ENCODE measurements around the gene SLC8B1. TPM values are rescaled to one million over a fixed set of nuclear protein-coding genes. Genes with fewer than 3 reads are reported as not detected.

The SLC8B1 gene
- total and polyA plus RNA-seq, 4 donors = 9.9 to 23.8 (median 14.2) TPM

- H3K27ac ChIP-seq (ENCODE audit: low read depth in 1 of 2, low read length in 2 of 2) = no peak overlapping the region
- H3K27me3 ChIP-seq (ENCODE audit: control insufficient read depth in 4 of 4, insufficient read depth in 4 of 4, low read length in 3 of 4) = no peaks in the 10 kb centered on the region
- H3K4me3 ChIP-seq (ENCODE audit: low read depth in 1 of 3, low read length in 3 of 3) = no peak overlapping the region
- H3K36me3 ChIP-seq (ENCODE audit: control insufficient read depth in 4 of 4, insufficient read depth in 3 of 4, low read depth in 1 of 4, low read length in 3 of 4) = peaks cover 7 to 65% (median 37%) of the 10 kb centered on the region in 4 donors
- H3K4me1 ChIP-seq (ENCODE audit: control insufficient read depth in 4 of 4, insufficient read depth in 4 of 4, low read length in 3 of 4) = no peaks in the 10 kb centered on the region
- no peak overlapping the region for H3K9ac ChIP-seq (ENCODE audit: low read depth in 1 of 2, low read length in 2 of 2)
- no peaks in the 10 kb centered on the region for H3K9me3 ChIP-seq (ENCODE audit: control insufficient read depth in 4 of 4, low read length in 3 of 4)
- TF ChIP-seq HNF4A (conservative IDR thresholded peaks at IDR 0.05) (no peak), RAD21 (IDR thresholded peaks at IDR 0.05) (no peak), GABPA (IDR thresholded peaks at IDR 0.05 in 1 of 2, conservative IDR thresholded peaks at IDR 0.05 in 1 of 2) (no peak), TAF1 (conservative IDR thresholded peaks at IDR 0.05) (no peak), YY1 (IDR thresholded peaks at IDR 0.05) (no peak), SP1 (IDR thresholded peaks at IDR 0.05) (no peak), REST (IDR thresholded peaks at IDR 0.05) (no peak), HNF4G (IDR thresholded peaks at IDR 0.05) (no peak), JUND (IDR thresholded peaks at IDR 0.05) (no peak), CTCF (IDR thresholded peaks at IDR 0.05; ENCODE audit: low read depth, low read length, missing input control) (no peak)
- TF ChIP-seq, protein P1, sequence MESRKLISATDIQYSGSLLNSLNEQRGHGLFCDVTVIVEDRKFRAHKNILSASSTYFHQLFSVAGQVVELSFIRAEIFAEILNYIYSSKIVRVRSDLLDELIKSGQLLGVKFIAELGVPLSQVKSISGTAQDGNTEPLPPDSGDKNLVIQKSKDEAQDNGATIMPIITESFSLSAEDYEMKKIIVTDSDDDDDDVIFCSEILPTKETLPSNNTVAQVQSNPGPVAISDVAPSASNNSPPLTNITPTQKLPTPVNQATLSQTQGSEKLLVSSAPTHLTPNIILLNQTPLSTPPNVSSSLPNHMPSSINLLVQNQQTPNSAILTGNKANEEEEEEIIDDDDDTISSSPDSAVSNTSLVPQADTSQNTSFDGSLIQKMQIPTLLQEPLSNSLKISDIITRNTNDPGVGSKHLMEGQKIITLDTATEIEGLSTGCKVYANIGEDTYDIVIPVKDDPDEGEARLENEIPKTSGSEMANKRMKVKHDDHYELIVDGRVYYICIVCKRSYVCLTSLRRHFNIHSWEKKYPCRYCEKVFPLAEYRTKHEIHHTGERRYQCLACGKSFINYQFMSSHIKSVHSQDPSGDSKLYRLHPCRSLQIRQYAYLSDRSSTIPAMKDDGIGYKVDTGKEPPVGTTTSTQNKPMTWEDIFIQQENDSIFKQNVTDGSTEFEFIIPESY (IDR thresholded peaks at IDR 0.05) = no peak
- 90% methylated on average over 22 of the region's 22 CpGs for WGBS
- no peak for DNase-seq (ENCODE audit: low spot score)
These were observed 49.0 kb downstream of the SLC8B1 start for GRCh38 chr12:113285679-113286610.

DNA sequence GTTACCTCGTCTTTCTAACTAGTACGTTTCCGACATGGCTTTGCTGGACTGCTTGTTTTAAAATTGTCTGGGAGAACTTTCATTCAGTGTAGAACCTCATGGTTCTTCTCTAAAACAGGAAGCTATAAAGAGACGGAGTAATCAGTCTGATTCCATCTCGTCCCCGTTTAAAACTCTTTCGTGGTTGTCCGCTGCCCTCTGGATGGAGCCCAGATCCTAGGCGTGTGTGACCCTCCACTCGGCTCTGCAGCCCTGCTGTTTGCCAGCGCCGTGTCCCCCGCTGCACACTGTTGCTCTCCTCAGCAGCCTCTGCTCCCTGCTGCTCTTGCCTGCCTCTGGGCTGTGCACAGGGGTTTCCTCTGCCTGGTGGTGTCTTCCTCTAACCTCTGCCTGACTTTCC lies 50.2 kb downstream of the SLC8B1 start:
- Histone ChIP-seq H3K36me3 (ENCODE audit: control insufficient read depth in 4 of 4, insufficient read depth in 3 of 4, low read depth in 1 of 4, low read length in 3 of 4) (peaks cover 0 to 64% (median 37%) of the 10 kb centered on the region in 4 donors), H3K4me1 (ENCODE audit: control insufficient read depth in 4 of 4, insufficient read depth in 4 of 4, low read length in 3 of 4) (no peaks in the 10 kb centered on the region), H3K27ac (ENCODE audit: low read depth in 1 of 2, low read length in 2 of 2) (no peak overlapping the region), H3K9me3 (ENCODE audit: control insufficient read depth in 4 of 4, low read length in 3 of 4) (no peaks in the 10 kb centered on the region), H3K9ac (ENCODE audit: low read depth in 1 of 2, low read length in 2 of 2) (no peak overlapping the region), H3K27me3 (ENCODE audit: control insufficient read depth in 4 of 4, insufficient read depth in 4 of 4, low read length in 3 of 4) (no peaks in the 10 kb centered on the region), H3K4me3 (ENCODE audit: low read depth in 1 of 3, low read length in 3 of 3) (no peak overlapping the region)
- WGBS = 92% methylated on average over 13 of the region's 13 CpGs
- no peak for DNase-seq (ENCODE audit: low spot score)
- TF ChIP-seq NR2F2 (IDR thresholded peaks at IDR 0.05) = no peak
- no peak for TF ChIP-seq YY1 (IDR thresholded peaks at IDR 0.05)
- no peak for TF ChIP-seq EGR1 (IDR thresholded peaks at IDR 0.05; ENCODE audit: low read depth in 2 of 2)
- TF ChIP-seq, protein P1 (IDR thresholded peaks at IDR 0.05) = no peak
- TF ChIP-seq FOXA1 (IDR thresholded peaks at IDR 0.05) = no peak
- no peak for TF ChIP-seq HNF4A (conservative IDR thresholded peaks at IDR 0.05)
- no peak for TF ChIP-seq FOXA2 (IDR thresholded peaks at IDR 0.05)
- no peak for TF ChIP-seq GABPA (IDR thresholded peaks at IDR 0.05 in 1 of 2, conservative IDR thresholded peaks at IDR 0.05 in 1 of 2)
- TF ChIP-seq RAD21 (IDR thresholded peaks at IDR 0.05) = no peak
- TF ChIP-seq ATF3 (IDR thresholded peaks at IDR 0.05) = no peak
- TF ChIP-seq JUND (IDR thresholded peaks at IDR 0.05) = no peak
- no peak for TF ChIP-seq RXRA (IDR thresholded peaks at IDR 0.05)
- TF ChIP-seq REST (IDR thresholded peaks at IDR 0.05) = no peak
